Jurkat, Clone E6-1 (cell line): Measurements from ENCODE around the gene TMEM185A.
"Not testable (repeated sequence)": the region's sequence is repeated elsewhere in the genome, so short reads cannot be mapped to it uniquely, and the experiment has no call there.

Source experiments
- DNase-seq: peaks from one replicate; pipeline ENCODE4 v3.0.0-alpha.2; 2011; ENCODE audit warnings: low read depth, low spot score
- H3K4me3 ChIP-seq: 2 replicates; pipeline ENCODE4 v1.5.1; 2011; ENCODE audit warnings: mild to moderate bottlenecking, low read length, control low read depth, moderate library complexity

Gene TMEM185A

DNA sequence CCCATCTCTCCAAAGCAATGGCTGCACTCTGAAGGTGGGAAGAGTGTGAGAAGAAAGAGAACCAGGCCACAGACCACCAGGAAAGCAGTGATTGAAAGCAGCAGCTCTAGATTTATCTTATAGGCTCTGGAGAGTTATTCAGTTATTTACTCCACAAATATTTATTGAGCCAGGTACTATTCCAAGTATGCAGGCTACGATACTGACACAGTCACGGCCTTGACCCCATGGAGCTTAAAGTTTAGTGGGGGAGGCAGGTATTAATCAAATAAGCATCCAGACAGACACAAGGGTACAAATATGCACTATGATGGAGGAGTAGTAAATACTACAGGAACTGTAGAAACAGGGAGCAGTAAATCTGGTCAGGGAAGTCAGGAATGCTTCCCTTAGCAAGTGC lies 2.8 kb downstream of the TMEM185A start:
- DNase-seq, result no peak
- H3K4me3 ChIP-seq, result no peak overlapping the region

DNA sequence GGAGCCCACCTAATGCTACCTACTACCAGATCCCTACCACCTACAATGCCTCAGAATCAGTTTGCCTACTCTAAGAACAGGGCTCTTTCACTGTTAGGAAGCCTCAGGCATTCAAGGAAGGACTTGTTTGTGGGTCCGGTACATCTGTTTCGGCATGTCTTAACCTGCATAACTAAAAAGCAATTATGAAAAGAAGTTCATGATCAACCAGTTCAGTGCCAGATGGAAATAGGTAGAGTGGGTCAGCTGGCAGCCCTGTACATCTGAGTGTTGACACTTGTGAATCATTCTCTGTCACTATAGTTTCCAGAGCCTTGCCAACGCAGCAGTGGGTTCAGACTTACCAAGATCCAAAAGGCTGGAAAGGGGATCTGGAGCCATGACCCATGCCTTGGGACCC lies 3.3 kb downstream of the TMEM185A start:
- H3K4me3 ChIP-seq, result no peak overlapping the region
- DNase-seq, result no peak

GRCh38 chrX:149626829-149627228 lies 4.8 kb downstream of the TMEM185A start:
- DNase-seq, H3K4me3 ChIP-seq: not testable (repeated sequence)

DNA sequence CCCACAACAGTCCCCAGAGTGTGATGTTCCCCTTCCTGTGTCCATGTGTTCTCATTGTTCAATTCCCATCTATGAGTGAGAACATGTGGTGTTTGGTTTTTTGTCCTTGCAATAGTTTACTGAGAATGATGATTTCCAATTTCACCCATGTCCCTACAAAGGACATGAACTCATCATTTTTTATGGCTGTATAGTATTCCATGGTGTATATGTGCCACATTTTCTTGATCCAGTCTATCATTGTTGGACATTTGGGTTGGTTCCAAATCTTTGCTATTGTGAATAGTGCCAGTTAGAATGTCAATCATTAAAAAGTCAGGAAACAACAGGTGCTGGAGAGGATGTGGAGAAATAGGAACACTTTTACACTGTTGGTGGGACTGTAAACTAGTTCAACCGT lies 11.9 kb downstream of the TMEM185A start:
- not testable (repeated sequence) for DNase-seq, H3K4me3 ChIP-seq

GRCh38 chrX:149618871-149619270 lies 12.7 kb downstream of the TMEM185A start:
- H3K4me3 ChIP-seq, result no peak overlapping the region
- no peak for DNase-seq

DNA sequence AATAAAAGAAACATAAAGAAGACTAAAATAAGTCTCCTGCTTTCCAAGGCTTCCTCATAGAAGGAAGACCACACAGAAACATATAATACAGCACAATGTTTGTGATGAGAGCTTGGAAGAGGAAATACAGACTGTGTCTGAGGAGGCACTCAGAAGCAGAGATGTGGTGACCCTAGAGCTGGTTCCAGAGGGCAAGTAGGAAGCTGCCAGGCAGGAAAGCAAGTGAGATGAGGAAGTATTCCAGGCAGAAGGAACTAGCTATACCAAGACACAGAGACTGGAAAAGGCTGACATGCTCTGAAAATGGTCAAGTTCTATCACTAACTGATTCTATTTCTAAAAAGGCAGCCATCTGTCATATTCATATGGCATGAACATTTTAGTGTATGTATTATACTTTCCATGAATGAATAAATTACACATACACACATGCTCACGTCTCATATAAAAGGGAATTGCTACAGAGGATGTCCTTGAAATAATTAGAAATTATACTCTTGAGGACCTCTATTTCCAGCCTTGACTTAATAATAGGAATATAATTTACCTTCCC lies 19.9 kb downstream of the TMEM185A start:
- H3K4me3 ChIP-seq, result no peak overlapping the region
- DNase-seq, result no peak

DNA sequence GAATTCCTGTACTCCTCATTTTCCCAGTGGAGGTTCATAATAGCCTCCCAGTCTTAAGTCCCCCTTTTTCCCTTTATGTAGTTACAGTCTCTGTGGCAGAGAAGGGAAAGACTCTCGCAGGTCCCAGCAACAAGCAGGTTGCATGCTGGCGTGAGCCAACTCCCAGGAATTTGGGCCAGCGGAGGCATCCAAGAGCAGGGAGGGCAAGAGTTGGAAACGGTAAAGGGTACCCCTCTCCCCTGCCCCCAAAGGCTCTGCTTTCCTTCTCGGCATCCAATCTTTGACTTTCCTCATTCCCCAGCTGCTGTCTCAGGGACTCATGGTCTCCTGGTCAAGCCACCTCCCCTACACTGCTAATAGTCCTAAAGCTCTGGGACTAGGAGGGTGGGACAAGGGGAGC lies 21.1 kb downstream of the TMEM185A start:
- no peak overlapping the region for H3K4me3 ChIP-seq
- DNase-seq, result no peak

GRCh38 chrX:149607699-149608098 lies 23.9 kb downstream of the TMEM185A start:
- no peak overlapping the region for H3K4me3 ChIP-seq
- no peak for DNase-seq

DNA sequence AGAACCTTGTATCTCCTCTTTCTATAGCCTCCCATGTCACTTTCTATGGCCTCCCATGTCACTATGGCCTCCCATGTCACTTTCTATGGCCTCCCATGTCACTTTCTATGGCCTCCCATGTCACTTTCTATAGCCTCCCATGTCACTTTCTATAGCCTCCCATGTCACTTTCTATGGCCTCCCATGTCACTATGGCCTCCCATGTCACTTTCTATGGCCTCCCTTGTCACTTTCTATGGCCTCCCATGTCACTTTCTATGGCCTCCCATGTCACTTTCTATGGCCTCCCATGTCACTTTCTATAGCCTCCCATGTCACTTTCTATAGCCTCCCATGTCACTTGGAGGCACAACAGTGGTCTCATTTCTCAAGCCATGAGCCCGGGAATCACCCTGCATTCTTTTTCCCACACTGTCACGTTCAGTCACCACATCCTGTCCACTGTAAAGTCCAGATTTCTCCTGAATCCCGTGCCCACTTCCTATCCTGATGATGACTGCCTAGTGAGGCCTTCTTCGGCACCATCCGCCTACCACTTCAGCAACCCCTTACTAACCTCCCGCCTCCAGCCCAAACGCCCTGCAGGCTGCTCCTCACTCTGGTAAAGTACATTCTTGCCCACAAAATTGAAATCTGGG lies 26.2 kb downstream of the TMEM185A start:
- DNase-seq, result not testable (repeated sequence)

DNA sequence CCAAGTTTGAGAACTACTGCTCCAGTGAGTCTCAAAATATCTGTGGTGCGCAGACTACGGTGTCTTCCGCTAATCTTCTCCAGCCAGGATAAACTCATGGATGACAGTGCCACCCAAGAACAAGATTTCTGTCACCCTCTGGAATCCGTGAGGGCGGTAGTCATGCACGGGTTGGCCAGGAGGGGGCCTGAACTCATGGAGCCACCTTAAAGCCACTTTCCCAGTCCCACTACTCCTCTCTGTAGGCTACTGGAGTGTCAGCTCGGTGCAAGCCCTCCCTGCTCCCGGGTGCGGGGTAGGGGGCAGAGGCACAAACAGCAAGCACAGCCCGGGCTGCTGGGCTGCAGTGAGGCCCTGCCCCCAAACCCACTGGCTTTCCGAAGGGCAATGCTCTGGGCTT lies 33.0 kb downstream of the TMEM185A start:
- not testable (repeated sequence) for DNase-seq, H3K4me3 ChIP-seq

More for the DNA sequence above, 26.2 kb downstream of the TMEM185A start:
- H3K4me3 ChIP-seq, result not testable (repeated sequence)

DNA sequence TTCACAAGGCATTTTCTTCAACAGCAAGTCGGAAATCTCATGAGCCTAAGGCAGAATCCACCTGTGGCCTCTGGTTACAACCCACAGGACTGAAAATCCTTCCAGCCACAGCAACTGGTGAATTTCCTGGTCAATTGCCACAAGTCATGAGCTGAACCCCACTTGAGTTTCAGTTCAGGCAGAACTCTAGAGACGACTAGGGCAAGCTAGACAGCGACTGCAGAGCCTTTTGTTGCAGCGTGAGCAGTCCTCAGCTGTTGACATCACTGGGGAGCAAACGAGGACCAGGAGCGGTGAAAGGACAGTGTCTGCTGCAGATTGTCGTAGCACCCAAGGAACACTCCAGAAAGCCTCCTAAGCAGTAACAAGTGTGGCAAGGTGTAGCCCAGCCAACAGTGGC lies 35.6 kb downstream of the TMEM185A start:
- not testable (repeated sequence) for H3K4me3 ChIP-seq, DNase-seq

- H3K4me3 ChIP-seq, DNase-seq: not testable (repeated sequence)
These were observed 36.4 kb downstream of the TMEM185A start, which contains the start of gene HSFX2 for GRCh38 chrX:149595214-149595613. TSS of gene HSFX2 (minus strand) at chrX:149595314. CDS start at chrX:149594700, 614 bp downstream.

GRCh38 chrX:149590993-149591392 lies 40.6 kb downstream of the TMEM185A start:
- not testable (repeated sequence) for DNase-seq

GRCh38 chrX:149587359-149587758 lies 44.2 kb downstream of the TMEM185A start, which contains the start of gene MAGEA9B:
TSS of gene MAGEA9B (minus strand) at chrX:149587459. CDS start at chrX:149583179, 4,280 bp downstream.
- DNase-seq, H3K4me3 ChIP-seq: not testable (repeated sequence)

More at GRCh38 chrX:149590993-149591392, 40.6 kb downstream of the TMEM185A start:
- H3K4me3 ChIP-seq, result not testable (repeated sequence)

DNA sequence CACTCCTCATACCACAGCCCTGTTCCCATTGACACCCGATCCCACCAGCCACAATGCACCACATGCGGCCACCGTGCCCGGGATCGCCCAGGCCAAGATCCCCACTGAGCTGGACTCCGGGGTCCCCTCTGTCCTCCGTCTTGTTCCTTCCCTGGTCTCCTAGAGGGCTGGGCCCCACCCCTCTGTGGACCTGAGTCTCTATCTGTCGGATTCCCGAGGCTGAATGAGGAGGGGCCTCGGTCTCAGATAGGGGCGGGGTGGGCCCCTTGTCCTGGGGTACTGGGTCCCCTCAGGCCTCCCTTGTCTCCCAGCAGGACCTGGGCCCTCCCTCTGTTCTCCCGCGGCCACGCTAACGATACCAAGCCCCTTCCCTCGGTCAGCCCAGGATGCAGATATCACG lies 46.0 kb downstream of the TMEM185A start:
- not testable (repeated sequence) for H3K4me3 ChIP-seq

GRCh38 chrX:149573456-149573855 lies 58.1 kb downstream of the TMEM185A start:
- not testable (repeated sequence) for H3K4me3 ChIP-seq, DNase-seq

More for the DNA sequence above, 46.0 kb downstream of the TMEM185A start:
- DNase-seq, result not testable (repeated sequence)

- no peak for DNase-seq
- H3K4me3 ChIP-seq, result no peak overlapping the region
These were observed 58.8 kb downstream of the TMEM185A start for GRCh38 chrX:149572743-149573142.

- no peak for DNase-seq
- H3K4me3 ChIP-seq, result no peak overlapping the region
These were observed 59.8 kb downstream of the TMEM185A start for GRCh38 chrX:149571770-149572169.

- no peak for DNase-seq
These were observed 60.9 kb downstream of the TMEM185A start for GRCh38 chrX:149570668-149571067.

GRCh38 chrX:149569770-149570169 lies 61.8 kb downstream of the TMEM185A start:
- no peak for DNase-seq

More at GRCh38 chrX:149570668-149571067, 60.9 kb downstream of the TMEM185A start:
- no peak overlapping the region for H3K4me3 ChIP-seq

More at GRCh38 chrX:149569770-149570169, 61.8 kb downstream of the TMEM185A start:
- H3K4me3 ChIP-seq, result no peak overlapping the region
